Neural progenitor cell (in vitro differentiated cells): ENCODE results near the gene SPATA31D4.

Experiments used
- CTCF ChIP-seq: fragments of 200-600 bp; sonication (generic); IDR thresholded peaks from 2 replicates; pipeline ENCODE4 v1.5.1; 2017; ENCODE audit warnings: antibody characterized with exemption, mild to moderate bottlenecking
- EZH2 ChIP-seq: fragments of 200-600 bp; sonication (generic); IDR thresholded peaks from 2 replicates; pipeline ENCODE4 v1.6.1; 2017; ENCODE audit warnings: antibody characterized with exemption, mild to moderate bottlenecking, moderate library complexity

- no peak for TF ChIP-seq CTCF
- TF ChIP-seq EZH2 = no peak
These were observed 48.7 kb upstream of the SPATA31D4 start for GRCh38 chr9:81879501-81879916.
